H9 (cell line): ENCODE results near the gene CELF5. TPM values are rescaled to one million over a fixed set of nuclear protein-coding genes. Genes with fewer than 3 reads are reported as not detected.

Experiments used
- DNase-seq: peaks from one replicate; pipeline ENCODE4 v3.0.0-alpha.2; 2017
- H2AFZ ChIP-seq: one replicate; pipeline ENCODE4 v1.6.1; 2013; ENCODE audit warnings: mild to moderate bottlenecking, low read length, control low read depth, moderate library complexity
- H2AK5ac ChIP-seq: 2 replicates; pipeline ENCODE4 v1.6.1; 2013; ENCODE audit warnings: low read length, control low read depth, mixed read lengths; ENCODE audit not compliant: insufficient read length
- H2BK120ac ChIP-seq: one replicate; pipeline ENCODE4 v1.6.1; 2013; ENCODE audit warnings: low read depth, mild to moderate bottlenecking, low read length, control low read depth, inconsistent platforms; ENCODE audit not compliant: poor library complexity, severe bottlenecking
- H2BK12ac ChIP-seq: 2 replicates; pipeline ENCODE4 v1.6.1; 2013; ENCODE audit warnings: low read length, control low read depth, mixed read lengths, low read depth; ENCODE audit not compliant: insufficient read length
- H2BK15ac ChIP-seq: 2 replicates; pipeline ENCODE4 v1.6.1; 2013; ENCODE audit warnings: low read depth, low read length, control low read depth
- H2BK20ac ChIP-seq: one replicate; pipeline ENCODE4 v1.6.1; 2013; ENCODE audit warnings: low read depth, mild to moderate bottlenecking, low read length, control low read depth, inconsistent platforms; ENCODE audit not compliant: poor library complexity, severe bottlenecking
- H2BK5ac ChIP-seq: 2 replicates; pipeline ENCODE4 v1.6.1; 2013; ENCODE audit warnings: low read length, control low read depth, mixed read lengths; ENCODE audit not compliant: insufficient read length
- H3K14ac ChIP-seq: 2 replicates; pipeline ENCODE4 v1.6.1; 2013; ENCODE audit warnings: low read length, control low read depth; ENCODE audit not compliant: insufficient read depth
- H3K18ac ChIP-seq: 2 replicates; pipeline ENCODE4 v1.6.1; 2013; ENCODE audit warnings: low read depth, mild to moderate bottlenecking, mixed read lengths, low read length, control low read depth; ENCODE audit not compliant: insufficient read length
- H3K23ac ChIP-seq: 2 replicates; pipeline ENCODE4 v1.6.1; 2013; ENCODE audit warnings: low read length, control low read depth, mixed read lengths, low read depth; ENCODE audit not compliant: insufficient read length
- H3K23me2 ChIP-seq: 2 replicates; pipeline ENCODE4 v1.6.1; 2013; ENCODE audit warnings: low read depth, mild to moderate bottlenecking, mixed read lengths, low read length, control low read depth; ENCODE audit not compliant: insufficient read length, poor library complexity, severe bottlenecking
- H3K27ac ChIP-seq: 2 replicates; pipeline ENCODE4 v1.5.1; 2013; ENCODE audit warnings: low read length, control low read depth, mixed read lengths, low read depth; ENCODE audit not compliant: insufficient read length
- H3K27me3 ChIP-seq: 2 replicates; pipeline ENCODE4 v1.6.1; 2013; ENCODE audit warnings: low read length, control low read depth, inconsistent platforms; ENCODE audit not compliant: insufficient read depth
- H3K4ac ChIP-seq: 2 replicates; pipeline ENCODE4 v1.6.1; 2013; ENCODE audit warnings: low read depth, mild to moderate bottlenecking, control low read depth, inconsistent platforms, low read length, moderate library complexity
- H3K4me1 ChIP-seq: 2 replicates; pipeline ENCODE4 v1.6.1; 2013; ENCODE audit warnings: low read length, control low read depth, inconsistent platforms; ENCODE audit not compliant: insufficient read depth
- H3K4me2 ChIP-seq: 2 replicates; pipeline ENCODE4 v1.6.1; 2013; ENCODE audit warnings: low read length, control low read depth, mixed read lengths; ENCODE audit not compliant: insufficient read length, insufficient read depth
- H3K56ac ChIP-seq: 2 replicates; pipeline ENCODE4 v1.6.1; 2013; ENCODE audit warnings: low read depth, mild to moderate bottlenecking, mixed read lengths, low read length, control low read depth; ENCODE audit not compliant: insufficient read length
- H3K79me1 ChIP-seq: 2 replicates; pipeline ENCODE4 v1.6.1; 2013; ENCODE audit warnings: low read depth, mild to moderate bottlenecking, moderate library complexity, low read length, control low read depth, inconsistent platforms; ENCODE audit not compliant: insufficient read depth, poor library complexity, severe bottlenecking
- H3K79me2 ChIP-seq: 2 replicates; pipeline ENCODE4 v1.6.1; 2013; ENCODE audit warnings: low read length, control low read depth, inconsistent platforms; ENCODE audit not compliant: insufficient read depth
- H3K9ac ChIP-seq: 2 replicates; pipeline ENCODE4 v1.6.1; 2013; ENCODE audit warnings: low read length, control low read depth, mixed read lengths; ENCODE audit not compliant: insufficient read length; ENCODE audit errors: extremely low read depth
- H3K9me3 ChIP-seq: one replicate; pipeline ENCODE4 v1.6.1; 2013; ENCODE audit warnings: low read depth, low read length, inconsistent platforms; ENCODE audit not compliant: control insufficient read depth
- H3T11ph ChIP-seq: one replicate; pipeline ENCODE4 v1.6.1; 2013; ENCODE audit warnings: mild to moderate bottlenecking, low read length, control low read depth, inconsistent platforms
- H4K20me1 ChIP-seq: one replicate; pipeline ENCODE4 v1.6.1; 2013; ENCODE audit not compliant: control insufficient read depth, insufficient read length, insufficient read depth
- H4K5ac ChIP-seq: 2 replicates; pipeline ENCODE4 v1.6.1; 2013; ENCODE audit warnings: low read depth, mild to moderate bottlenecking, mixed read lengths, low read length, control low read depth; ENCODE audit not compliant: insufficient read length
- H4K8ac ChIP-seq: replicated peaks from 2 replicates; pipeline ENCODE4 v1.6.1; 2013; ENCODE audit warnings: low read length, control low read depth, mixed read lengths, low read depth; ENCODE audit not compliant: insufficient read length
- H4K91ac ChIP-seq: 2 replicates; pipeline ENCODE4 v1.6.1; 2013; ENCODE audit warnings: low read depth, mild to moderate bottlenecking, moderate library complexity, mixed read lengths, low read length, control low read depth; ENCODE audit not compliant: insufficient read length
- H3K27ac Mint-ChIP-seq, 3 experiments: 2 replicates in 2 of 3; 3 replicates in 1 of 3; pipeline ENCODE4 v1.8.0; 2020 to 2021; ENCODE audit warnings: mixed read lengths in 3 of 3, mild to moderate bottlenecking in 1 of 3, moderate library complexity in 1 of 3
- H3K27me3 Mint-ChIP-seq: 2 replicates; pipeline ENCODE4 v1.8.0; 2021; ENCODE audit warnings: low read depth, mild to moderate bottlenecking, moderate library complexity, mixed read lengths
- H3K36me3 Mint-ChIP-seq, 3 experiments: 2 replicates in 2 of 3; 3 replicates in 1 of 3; pipeline ENCODE4 v1.8.0; 2020 to 2021; ENCODE audit warnings: low read depth in 3 of 3, mixed read lengths in 3 of 3; ENCODE audit not compliant: insufficient read depth in 1 of 3
- H3K4me1 Mint-ChIP-seq, 2 experiments: 2 replicates each; pipeline ENCODE4 v1.8.0; 2020; ENCODE audit warnings: mixed read lengths in 2 of 2
- H3K4me3 Mint-ChIP-seq, 2 experiments: 2 replicates in 1 of 2; 3 replicates in 1 of 2; pipeline ENCODE4 v1.8.0; 2020 to 2021; ENCODE audit warnings: mild to moderate bottlenecking in 2 of 2, mixed read lengths in 2 of 2, moderate library complexity in 1 of 2
- H3K9me3 Mint-ChIP-seq, 2 experiments: 2 replicates in 1 of 2; 3 replicates in 1 of 2; pipeline ENCODE4 v1.8.0; 2020; ENCODE audit warnings: mild to moderate bottlenecking in 2 of 2, mixed read lengths in 2 of 2, moderate library complexity in 1 of 2
- CTCF ChIP-seq: fragments of 200-600 bp; sonication (generic); conservative IDR thresholded peaks from 3 replicates; pipeline ENCODE4 v1.8.0; 2021; ENCODE audit warnings: antibody characterized with exemption, mild to moderate bottlenecking
- WGBS: extraction: QIAGEN DNeasy Blood & Tissue Kit; methylation state at CpG from one replicate; pipeline ENCODE4 v1.1.7; 2013; ENCODE audit warnings: missing lambda C conversion rate, low lambda C conversion rate, mixed read lengths; ENCODE audit not compliant: insufficient read length; ENCODE audit errors: extremely low coverage; 5-methylcytosine and 5-hydroxymethylcytosine counted together
- total RNA-seq: library from RNA; stranded (reverse); gene quantifications from 2 replicates; pipeline ENCODE4 v1.2.1, GENCODE V29; 2021

CELF5 gene
- total RNA-seq, 1 experiment from 2014 or later, result 4.8 TPM

DNA sequence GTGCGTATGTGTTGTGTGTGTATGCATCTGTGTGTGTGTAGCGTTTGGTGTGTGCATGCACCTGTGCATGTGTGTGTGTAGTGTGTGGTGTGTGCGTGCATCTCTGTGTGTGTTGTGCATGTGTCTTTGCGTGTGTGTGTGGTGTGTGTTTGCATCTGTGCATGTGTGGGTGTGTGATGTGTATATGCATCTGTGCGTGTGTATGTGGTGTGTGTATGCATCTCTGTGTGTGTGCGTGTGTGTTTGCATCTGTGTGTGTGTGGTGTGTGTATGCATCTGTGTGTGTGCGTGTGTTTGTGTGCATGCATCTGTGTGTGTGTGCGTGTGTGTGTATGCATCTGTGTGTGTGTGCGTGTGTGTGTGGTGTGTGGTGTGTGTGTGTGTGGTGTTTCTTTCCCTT is 20.6 kb downstream of the CELF5 start:
- no peaks in the 10 kb centered on the region for H3K23me2 ChIP-seq
- no peaks in the 10 kb centered on the region for H4K20me1 ChIP-seq
- TF ChIP-seq CTCF, result no peak
- no peak overlapping the region for H4K91ac ChIP-seq
- no peak overlapping the region for H3K18ac ChIP-seq
- DNase-seq, result no peak
- Mint-ChIP-seq H3K9me3 (no peaks in the 10 kb centered on the region), H3K4me1 (peaks cover 2 to 13% of the 10 kb centered on the region in 2 experiments; a peak in 3 of 4 replicates), H3K4me3 (no peak overlapping the region), H3K36me3 (peaks cover 0 to 2% (median 0%) of the 10 kb centered on the region in 3 experiments; a peak in 2 of 7 replicates), H3K27me3 (peaks cover 10% of the 10 kb centered on the region), H3K27ac (no peak overlapping the region)
- no peaks in the 10 kb centered on the region for H3K9me3 ChIP-seq
- no peaks in the 10 kb centered on the region for H3K4me1 ChIP-seq
- H3K27ac ChIP-seq, result no peak overlapping the region
- H3K79me2 ChIP-seq, result no peaks in the 10 kb centered on the region
- no peak overlapping the region for H3K4ac ChIP-seq
- H3K27me3 ChIP-seq, result no peaks in the 10 kb centered on the region
- H3K4me2 ChIP-seq, result no peak overlapping the region
- H2BK15ac ChIP-seq, result no peak overlapping the region
- H4K8ac ChIP-seq, result no peak overlapping the region
- H3K79me1 ChIP-seq, result no peaks in the 10 kb centered on the region
- H4K5ac ChIP-seq, result no peak overlapping the region
- H3K56ac ChIP-seq, result no peak overlapping the region
- H3T11ph ChIP-seq, result no peak overlapping the region
- no peak overlapping the region for H2BK120ac ChIP-seq
- H2BK20ac ChIP-seq, result no peak overlapping the region
- no peak overlapping the region for H3K14ac ChIP-seq
- H2BK5ac ChIP-seq, result no peak overlapping the region
- no peak overlapping the region for H2AK5ac ChIP-seq
- no peak overlapping the region for H2BK12ac ChIP-seq
- no peak overlapping the region for H2AFZ ChIP-seq
- H3K9ac ChIP-seq, result no peak overlapping the region
- WGBS, result no CpG with 5 or more reads among the region's 9 CpGs
- no peak overlapping the region for H3K23ac ChIP-seq
